ENCODE results near the gene ETV2.
"Not testable (repeated sequence)": the region's sequence is repeated elsewhere in the genome, so short reads cannot be mapped to it uniquely, and the experiment has no call there.

Gene ETV2

GRCh38 chr19:35641515-35642151 is at the start of gene ETV2:
Gene ETV2, plus strand, starts transcription at chr19:35641745. Its CDS starts 716 bp downstream, at chr19:35642461.
- FAIRE-seq: no peak

- FAIRE-seq: peak; percentile 62
Observed at GRCh38 chr19:35592226-35592625, 49.3 kb upstream of the ETV2 start.

GRCh38 chr19:35595026-35595425 is 46.5 kb upstream of the ETV2 start:
- FAIRE-seq: not testable (repeated sequence)

GRCh38 chr19:35595928-35596327 is 45.6 kb upstream of the ETV2 start:
- no peak for FAIRE-seq

GRCh38 chr19:35596366-35596999 is 45.1 kb upstream of the ETV2 start:
- no peak for FAIRE-seq

GRCh38 chr19:35601971-35602370 is 39.6 kb upstream of the ETV2 start:
- no peak for FAIRE-seq

- FAIRE-seq: not testable (repeated sequence)
Observed at GRCh38 chr19:35604436-35604835, 37.1 kb upstream of the ETV2 start.

GRCh38 chr19:35607170-35607569 is 34.4 kb upstream of the ETV2 start:
- not testable (repeated sequence) for FAIRE-seq

GRCh38 chr19:35607661-35608060 is 33.9 kb upstream of the ETV2 start:
- FAIRE-seq: no peak

GRCh38 chr19:35608251-35608650 is 33.3 kb upstream of the ETV2 start:
- no peak for FAIRE-seq

- no peak for FAIRE-seq
Observed at GRCh38 chr19:35609851-35610353, 31.6 kb upstream of the ETV2 start.

- FAIRE-seq: no peak
Observed at GRCh38 chr19:35612224-35612558, 29.4 kb upstream of the ETV2 start.

GRCh38 chr19:35612559-35613321 is 28.8 kb upstream of the ETV2 start, which contains the start of gene HAUS5:
Gene HAUS5, plus strand, starts transcription at chr19:35612735. Its CDS starts 60 bp downstream, at chr19:35612795.
- peak; percentile 95 for FAIRE-seq

- no peak for FAIRE-seq
Observed at GRCh38 chr19:35613574-35613973, 28.0 kb upstream of the ETV2 start.

- no peak for FAIRE-seq
Observed at GRCh38 chr19:35615036-35615435, 26.5 kb upstream of the ETV2 start.

GRCh38 chr19:35618857-35619256 is 22.7 kb upstream of the ETV2 start:
- FAIRE-seq: no peak

GRCh38 chr19:35619290-35619923 is 22.1 kb upstream of the ETV2 start:
- no peak for FAIRE-seq

- FAIRE-seq: no peak
Observed at GRCh38 chr19:35620001-35620400, 21.5 kb upstream of the ETV2 start.

GRCh38 chr19:35621708-35622107 is 19.8 kb upstream of the ETV2 start:
- FAIRE-seq: no peak

- FAIRE-seq: no peak
Observed at GRCh38 chr19:35622750-35623149, 18.8 kb upstream of the ETV2 start.

- no peak for FAIRE-seq
Observed at GRCh38 chr19:35623327-35624010, 18.1 kb upstream of the ETV2 start.

- FAIRE-seq: no peak
Observed at GRCh38 chr19:35628264-35628564, 13.3 kb upstream of the ETV2 start.

Data from G401.6 (cell line).